Stimulated activated CD8-positive, alpha-beta memory T cell treated with anti-CD3 and anti-CD28 coated beads, Interleukin-4, amount 100 ng/mL, for 48 hours (primary cell): ENCODE results near the gene TXNRD1.
A peak's percentile ranks its signal among the peaks of the same experiment; 100 is the strongest.
"Not testable (repeated sequence)": the region's sequence is repeated elsewhere in the genome, so short reads cannot be mapped to it uniquely, and the experiment has no call there.

Source experiments
- DNase-seq: peaks from one replicate; pipeline ENCODE4 v3.0.0-alpha.2; 2020

Gene TXNRD1

DNA sequence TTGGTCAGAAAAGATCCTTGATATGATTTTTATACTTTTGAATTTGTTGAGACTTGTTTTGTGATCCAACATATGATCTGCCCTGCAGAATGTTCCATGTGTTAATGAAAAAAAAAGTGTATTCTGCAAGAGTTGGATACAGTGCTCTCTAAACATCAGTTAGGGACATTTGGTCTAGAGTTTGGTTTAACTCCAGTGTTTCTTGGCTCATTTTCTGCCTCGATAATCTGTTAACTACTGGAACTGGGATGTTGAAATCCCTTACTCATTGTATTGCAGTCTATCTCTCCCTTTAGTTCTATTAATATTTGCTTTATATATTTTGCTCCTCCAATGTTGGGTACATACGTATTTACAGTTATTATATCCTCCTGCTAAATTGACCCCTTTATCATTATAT, 18.3 kb upstream of the TXNRD1 start:
- DNase-seq = no peak

- no peak for DNase-seq
Observed at GRCh38 chr12:104199964-104200363, 15.6 kb upstream of the TXNRD1 start.

DNA sequence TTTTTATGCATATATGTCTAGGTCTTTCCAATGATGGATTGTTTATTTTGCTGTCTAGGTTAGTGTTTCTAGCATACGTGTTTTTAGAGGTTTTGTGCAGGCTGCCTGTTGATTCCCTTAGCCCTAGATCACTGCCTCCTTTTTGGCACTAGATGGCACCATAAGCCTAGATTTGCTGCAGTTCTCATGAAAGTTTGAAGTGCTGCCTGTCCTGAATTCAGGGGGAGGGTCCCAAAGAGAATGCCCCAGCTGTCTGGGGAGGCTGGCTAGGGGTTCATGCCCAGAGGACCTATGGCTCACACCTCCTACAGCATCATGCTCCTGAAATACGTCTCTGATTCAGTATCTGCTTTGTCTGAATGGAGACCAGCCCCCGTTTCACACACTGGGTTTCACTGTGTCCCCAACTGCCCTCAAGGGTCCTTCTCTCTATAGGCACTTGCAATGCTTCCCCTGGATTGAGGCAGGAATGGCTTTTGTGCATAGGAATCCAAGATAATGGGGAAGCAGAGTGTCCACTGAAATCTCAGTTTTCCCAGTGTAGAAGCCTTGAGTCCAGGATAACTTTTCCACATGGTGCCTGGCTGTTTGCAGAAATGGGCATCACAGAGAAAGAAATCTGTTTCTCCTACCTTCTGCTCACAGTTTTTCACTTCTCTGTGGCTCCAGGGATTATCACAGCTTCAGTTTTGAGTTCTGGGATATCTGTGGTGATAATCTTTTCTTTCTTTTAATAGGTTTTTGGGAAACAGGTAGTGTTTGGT, 14.2 kb upstream of the TXNRD1 start:
- DNase-seq = peak; percentile 51

DNA sequence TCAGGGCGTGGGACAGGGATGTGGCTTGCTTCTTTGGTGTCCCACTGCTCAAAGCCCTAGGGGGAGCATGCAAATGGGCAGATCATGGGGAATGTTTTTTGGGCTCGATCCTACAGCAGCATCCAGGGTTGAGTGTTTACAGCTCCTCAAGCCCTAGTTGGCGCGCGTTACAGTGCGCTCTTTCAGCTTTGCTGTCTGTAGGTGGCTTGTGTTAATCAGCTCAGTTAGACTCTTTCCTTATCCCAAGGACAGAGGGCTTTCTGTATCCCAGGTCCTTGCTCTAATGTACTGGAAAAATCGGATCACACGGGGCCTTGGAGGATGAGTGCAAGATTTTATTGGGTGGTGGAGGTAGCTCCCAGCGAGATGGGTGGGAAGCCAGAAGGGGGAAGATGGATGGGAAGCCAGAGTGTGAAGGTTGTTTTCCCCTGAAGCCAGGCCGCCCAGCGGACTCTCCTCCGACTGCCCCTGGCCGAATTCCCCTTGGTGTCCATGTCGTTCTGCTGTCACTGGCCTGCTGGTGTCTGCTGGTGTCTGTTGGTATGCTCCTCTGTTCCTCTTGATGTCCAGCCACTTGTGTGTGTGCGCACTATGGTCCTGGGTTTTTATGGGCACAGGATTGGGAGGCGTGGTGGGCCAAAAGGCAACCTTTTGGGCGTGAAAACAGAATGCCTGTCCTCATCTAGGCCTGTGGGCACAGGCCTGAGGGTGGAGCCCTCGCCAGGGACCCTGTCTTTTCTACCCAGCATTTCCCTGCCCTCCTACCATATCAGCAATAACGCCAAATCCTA, 10.7 kb upstream of the TXNRD1 start:
- no peak for DNase-seq

GRCh38 chr12:104207416-104208205, 8.0 kb upstream of the TXNRD1 start:
- no peak for DNase-seq

DNA sequence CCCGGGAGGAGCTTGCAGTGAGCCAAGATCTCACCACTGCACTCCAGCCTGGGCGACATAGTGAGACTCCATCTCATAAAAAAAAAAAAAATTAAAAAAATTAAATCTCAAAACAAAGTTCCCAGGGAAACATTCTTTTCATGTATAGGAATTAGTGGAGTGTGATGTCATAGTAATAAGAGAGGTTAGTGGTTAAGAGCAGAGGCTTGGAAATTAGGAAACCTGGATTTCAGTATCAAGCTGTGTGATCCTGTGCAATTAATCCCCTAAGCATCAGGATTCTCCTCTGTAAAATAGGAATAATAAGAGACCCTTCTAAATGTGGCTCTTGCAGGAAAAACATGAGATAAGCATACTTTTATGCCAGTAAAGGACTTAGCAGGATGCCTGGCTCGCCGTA, 3.1 kb upstream of the TXNRD1 start:
- no peak for DNase-seq

GRCh38 chr12:104213952-104214351, 1.6 kb upstream of the TXNRD1 start:
- DNase-seq = no peak

- no peak for DNase-seq
Observed at GRCh38 chr12:104216521-104216924, 944 bp downstream of the TXNRD1 start.

DNA sequence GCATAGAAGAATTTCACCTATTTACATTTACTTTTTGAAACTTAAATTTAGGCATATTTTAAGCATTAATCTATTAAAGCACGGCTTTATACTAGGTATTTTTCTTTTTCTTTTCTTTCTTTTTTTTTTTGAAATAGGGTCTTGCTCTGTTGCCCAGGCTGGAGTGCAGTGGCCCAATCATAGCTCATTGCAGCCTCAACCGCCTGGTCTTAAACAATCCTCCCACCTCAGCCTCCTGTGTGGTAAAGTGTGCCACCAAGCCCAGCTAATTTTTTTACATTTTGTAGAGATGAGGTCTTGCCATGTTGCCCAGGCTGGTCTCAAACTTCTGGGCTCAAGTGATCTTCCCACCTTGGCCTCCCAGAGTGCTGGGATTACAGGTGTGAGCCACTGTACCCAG, 2.9 kb downstream of the TXNRD1 start:
- not testable (repeated sequence) for DNase-seq

DNA sequence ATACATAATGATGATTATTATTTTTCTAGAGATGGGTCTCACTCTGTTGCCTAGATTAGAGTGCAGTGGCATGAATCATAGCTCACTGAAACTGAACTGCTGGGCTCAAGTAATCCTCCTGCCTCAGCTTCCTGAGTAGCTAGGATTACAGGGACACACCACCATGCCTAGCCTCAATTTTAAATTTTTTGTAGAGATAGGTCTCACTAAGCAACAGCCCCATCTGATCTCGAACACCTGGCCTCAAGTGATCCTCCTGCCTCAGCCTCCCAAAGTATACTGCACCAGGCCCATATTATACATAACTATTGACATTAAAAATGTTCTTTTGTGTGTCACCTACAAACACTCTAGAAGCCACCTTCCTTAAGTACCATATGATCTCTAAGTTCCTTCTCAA, 3.4 kb downstream of the TXNRD1 start:
- no peak for DNase-seq

GRCh38 chr12:104219361-104219892, 3.8 kb downstream of the TXNRD1 start:
- DNase-seq = no peak

DNA sequence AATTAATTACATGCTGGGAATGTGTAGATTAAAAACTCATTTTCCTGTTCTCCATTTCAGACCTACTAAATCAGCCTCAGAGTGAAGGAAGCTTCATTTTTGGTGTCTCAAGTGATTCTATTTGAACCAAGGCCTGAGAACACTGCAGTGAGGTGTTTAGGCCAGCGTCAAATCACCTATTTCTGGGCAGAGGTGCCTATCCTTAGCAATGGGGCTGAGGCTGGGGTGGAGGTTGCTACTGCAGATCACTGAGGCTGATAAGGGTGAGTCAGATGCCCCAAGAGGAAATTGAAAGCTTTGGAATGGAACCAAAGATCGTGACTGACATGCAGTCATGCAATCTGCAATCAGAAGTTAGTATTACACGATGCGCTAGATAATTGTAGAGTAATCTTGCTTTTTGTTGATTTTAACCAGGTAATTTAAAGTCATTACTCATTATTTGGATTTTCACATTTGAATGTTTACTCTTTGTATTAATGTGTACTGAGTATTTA, 4.4 kb downstream of the TXNRD1 start:
- DNase-seq = peak; percentile 75

DNA sequence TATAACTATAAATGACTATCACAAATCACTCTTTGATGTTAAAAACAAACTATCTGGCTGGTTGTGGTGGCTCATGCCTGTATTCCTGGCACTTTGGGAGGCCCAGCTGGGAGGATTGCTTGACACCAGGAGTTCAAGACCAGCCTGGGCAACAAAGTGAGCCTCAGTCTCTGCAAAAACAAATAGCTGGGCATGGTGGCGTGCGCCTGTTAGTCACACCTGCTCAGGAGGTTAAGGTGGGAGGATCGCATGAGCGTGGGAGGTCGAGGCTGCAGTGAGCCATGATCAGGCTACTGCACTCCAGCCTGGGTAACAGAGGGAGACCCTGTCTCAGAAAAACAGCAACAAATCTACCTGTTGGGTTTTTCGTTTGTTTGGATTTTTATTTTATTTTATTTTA, 5.4 kb downstream of the TXNRD1 start:
- peak; percentile 40 for DNase-seq

- DNase-seq = no peak
Observed at GRCh38 chr12:104222976-104223375, 7.4 kb downstream of the TXNRD1 start.

- DNase-seq = no peak
Observed at GRCh38 chr12:104223712-104224111, 8.1 kb downstream of the TXNRD1 start.

- DNase-seq = no peak
Observed at GRCh38 chr12:104226672-104227071, 11.1 kb downstream of the TXNRD1 start.

GRCh38 chr12:104230304-104231095, 14.9 kb downstream of the TXNRD1 start:
- no peak for DNase-seq

GRCh38 chr12:104232609-104233280, 17.2 kb downstream of the TXNRD1 start:
- DNase-seq = no peak

DNA sequence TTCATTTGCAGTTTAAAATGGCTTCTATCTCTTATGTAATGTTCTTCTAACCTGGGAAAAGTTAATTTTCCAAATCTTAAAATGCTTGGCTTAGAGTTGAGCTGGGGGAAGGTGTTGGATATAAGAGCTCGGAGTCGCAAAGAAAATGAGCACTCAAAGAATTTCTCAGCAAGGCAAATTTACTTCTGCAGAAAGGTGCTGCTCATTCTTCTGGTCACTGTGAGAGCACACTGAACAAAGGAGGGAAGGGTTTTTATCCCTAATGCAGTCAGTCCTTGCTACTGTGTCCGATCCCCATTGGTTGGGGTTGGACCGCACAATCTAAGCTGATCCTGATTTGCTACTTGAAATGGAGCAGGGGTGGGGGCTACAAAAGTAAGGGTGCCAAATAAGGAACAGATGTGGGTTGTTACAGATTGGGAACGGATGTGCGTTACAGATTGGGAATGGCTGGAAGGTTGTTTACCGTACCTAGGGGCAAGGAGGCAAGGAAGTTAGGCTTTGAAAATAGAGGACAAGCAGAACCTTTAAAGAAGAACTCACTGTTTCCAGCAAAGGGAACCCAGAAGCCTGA, 19.4 kb downstream of the TXNRD1 start:
- no peak for DNase-seq

DNA sequence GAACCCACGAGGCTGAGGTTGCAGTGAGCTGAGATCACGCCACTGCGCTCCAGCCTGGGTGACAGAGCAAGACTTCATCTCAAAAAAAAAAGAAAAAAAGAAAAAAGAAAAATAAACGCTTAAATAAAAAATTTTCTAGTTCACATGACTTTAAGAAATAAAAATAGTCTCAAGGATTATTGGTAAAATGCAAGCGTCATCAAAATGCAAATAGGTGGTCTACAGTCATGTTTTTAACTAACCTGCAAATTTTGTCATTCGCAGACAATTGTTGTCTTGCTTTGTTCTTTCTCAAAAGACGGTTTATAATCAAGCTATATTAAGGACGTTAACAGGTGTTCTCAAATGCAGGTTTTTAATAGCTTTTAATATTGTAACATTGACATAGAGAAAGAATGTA, 22.4 kb downstream of the TXNRD1 start:
- DNase-seq = no peak

- DNase-seq = no peak
Observed at GRCh38 chr12:104242546-104243206, 27.1 kb downstream of the TXNRD1 start.
